GM21528 (cell line): Measurements from ENCODE around the gene HDGFL2.
"Not testable (repeated sequence)": the region's sequence is repeated elsewhere in the genome, so short reads cannot be mapped to it uniquely, and the experiment has no call there.

Source experiments
- ATAC-seq: cut with Tn5 transposase; IDR thresholded peaks from one replicate; pipeline ENCODE4 v1.9.1; 2021; ENCODE audit warnings: mild to moderate bottlenecking, moderate library complexity; ENCODE audit not compliant: unreplicated experiment, low FRiP score

Gene HDGFL2

DNA sequence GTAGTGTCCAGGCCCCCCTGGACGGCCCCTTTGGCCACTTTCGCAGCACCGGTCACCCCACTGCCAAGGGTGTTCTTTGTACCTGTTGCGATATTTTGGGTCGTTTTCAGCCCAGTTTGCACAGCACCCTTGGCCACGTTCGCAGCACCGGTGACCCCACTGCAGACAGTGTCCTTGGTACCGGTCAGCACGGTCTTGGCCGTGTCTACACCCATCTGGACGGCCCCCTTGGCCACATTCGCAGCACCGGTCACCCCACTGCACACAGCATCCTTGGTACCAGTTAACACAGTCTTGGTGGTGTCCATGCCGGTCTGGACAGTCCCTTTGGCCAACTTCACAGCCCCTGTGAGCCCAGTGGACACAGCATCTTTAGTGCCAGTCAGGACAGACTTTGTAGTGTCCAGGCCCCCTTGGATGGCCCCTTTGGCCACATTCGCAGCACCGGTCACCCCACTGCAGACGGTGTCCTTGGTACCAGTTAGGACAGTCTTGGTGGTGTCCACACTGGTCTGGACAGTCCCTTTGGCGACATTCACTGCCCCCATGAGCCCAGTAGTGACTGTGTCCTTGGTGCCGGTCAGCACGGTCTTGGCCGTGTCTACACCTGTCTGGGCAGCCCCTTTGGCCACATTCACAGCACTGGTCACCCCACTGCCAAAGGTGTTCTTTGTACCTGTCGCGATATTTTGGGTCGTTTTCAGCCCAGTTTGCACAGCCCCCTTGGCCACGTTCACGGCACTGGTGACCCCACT is 39.4 kb downstream of the HDGFL2 start:
- ATAC-seq: no peak

DNA sequence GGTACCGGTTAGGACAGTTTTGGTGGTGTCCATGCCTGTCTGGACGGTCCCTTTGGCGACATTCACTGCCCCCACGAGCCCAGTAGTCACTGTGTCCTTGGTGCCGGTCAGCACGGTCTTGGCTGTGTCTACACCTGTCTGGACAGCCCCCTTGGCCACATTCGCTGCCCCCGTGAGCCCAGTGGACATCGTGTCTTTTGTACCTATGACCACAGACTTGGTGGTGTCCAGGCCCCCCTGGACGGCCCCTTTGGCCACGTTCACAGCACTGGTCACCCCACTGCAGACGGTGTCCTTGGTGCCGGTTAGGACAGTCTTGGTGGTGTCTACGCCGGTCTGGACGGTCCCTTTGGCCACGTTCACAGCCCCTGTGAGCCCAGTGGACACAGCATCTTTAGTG is 40.0 kb downstream of the HDGFL2 start:
- no peak for ATAC-seq

DNA sequence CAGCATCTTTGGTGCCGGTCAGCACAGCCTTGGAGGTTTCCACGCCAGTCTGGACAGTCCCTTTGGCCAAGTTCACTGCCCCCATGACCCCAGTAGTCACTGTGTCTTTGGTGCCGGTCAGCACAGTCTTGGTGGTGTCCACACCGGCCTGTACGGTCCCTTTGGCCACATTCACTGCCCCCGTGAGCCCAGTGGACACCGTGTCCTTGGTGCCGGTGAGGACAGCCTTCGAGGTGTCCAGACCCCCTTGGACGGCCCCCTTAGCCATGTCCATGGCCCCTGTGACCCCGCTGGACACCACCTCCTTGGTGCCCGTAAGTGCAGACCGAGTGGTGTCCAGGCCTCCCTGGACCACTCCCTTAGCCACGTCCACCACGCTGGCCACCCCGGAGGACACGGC is 41.2 kb downstream of the HDGFL2 start:
- no peak for ATAC-seq

DNA sequence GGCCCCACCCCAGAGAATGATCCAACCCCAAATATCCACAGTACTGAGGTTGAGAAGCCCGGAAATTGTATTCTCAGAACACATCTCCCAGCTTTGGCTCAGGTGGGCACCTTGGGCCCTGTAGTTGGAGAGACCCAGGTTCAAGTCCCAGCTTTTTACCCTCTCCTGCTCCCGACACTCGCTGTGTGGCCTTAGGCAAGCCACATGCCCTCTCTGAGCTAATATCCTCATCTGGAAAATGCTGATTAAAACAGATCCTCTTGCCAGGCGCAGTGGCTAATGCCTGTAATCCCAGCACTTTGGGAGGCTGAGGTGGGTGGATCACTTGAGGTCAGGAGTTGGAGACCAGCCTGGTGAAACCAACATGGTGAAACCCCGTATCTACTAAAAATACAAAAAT is 43.6 kb downstream of the HDGFL2 start:
- no peak for ATAC-seq

DNA sequence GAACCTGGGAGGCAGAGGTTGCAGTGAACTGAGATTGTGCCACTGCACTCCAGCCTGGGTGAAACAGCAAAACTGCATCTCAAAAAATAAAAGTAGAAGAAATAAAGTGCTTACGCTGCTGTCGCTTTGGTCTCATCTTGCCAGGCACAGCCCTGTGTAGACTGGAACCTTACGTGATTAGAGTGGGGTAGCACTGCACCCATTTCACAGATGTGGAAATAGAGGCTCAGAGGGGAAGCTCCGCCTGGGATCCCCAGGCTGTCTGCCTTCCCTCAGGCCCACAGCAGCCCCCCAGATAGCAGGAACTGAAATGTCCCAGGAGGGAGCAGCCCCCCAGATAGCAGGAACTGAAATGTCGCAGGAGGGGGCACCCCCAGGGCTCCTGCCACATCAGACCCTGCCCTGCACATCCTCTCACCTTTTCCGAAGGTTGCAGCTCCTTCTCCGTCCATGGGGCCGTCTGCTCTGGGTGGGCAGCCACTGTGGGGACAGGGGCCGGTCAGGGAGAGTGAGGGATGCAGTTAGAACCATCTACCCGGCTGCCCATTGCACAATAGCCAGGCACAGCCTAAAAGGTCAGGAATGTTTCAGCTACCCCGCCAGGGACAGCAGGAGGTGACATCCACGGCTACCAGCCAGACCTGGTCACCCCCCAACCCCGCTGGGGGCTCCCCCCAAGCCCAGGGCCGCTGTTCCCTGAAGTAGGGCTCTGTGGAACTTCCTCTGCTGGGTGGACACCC is 44.3 kb downstream of the HDGFL2 start:
- no peak for ATAC-seq

DNA sequence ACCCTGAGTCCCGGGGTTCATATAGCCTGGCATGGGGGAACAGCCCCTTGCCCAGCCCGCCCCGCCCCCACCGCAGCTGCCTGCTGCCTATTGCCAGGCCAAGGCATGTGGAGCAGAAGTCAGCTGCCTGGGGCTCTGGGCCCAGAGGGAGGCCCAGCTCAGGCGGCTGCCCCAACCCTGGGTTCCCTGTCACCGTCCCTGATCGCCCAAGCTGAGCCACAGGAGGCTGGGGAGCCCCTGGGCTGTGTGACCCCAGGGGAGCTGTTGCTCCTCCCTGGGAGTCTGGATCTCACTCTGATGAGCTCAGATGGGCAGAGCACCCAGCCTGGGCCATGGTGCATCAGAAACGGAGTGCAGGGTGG is 44.8 kb downstream of the HDGFL2 start:
- no peak for ATAC-seq

DNA sequence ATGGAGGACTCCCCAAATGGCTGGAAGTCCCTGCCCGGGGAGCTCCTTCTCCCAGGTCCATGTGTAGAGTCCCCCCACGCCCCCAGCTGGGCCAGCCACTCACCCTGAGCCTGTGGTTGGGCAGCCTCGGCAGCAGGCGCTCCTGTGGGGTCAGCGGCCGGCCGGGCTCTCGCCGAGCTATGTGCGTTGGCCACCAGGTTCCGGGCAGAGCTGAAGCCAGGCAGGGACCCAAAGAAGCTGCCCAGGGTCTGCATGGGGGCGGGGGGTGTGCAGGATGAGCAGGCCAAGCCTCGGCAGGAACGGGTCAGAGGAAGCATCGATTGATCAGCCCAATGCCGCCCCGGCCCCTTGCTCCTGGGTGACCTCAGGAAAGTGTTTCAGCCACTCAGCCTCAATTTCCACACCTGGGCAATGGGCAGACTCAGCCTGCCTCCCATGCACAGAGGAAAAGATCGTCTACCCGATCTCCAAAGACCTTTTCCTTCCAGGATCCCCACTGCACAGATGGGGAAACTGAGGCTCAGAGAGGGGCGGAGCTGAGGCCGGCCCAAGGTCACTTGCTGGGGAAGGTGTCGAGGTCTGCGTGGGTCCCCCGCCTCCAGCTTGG is 45.5 kb downstream of the HDGFL2 start:
- no peak for ATAC-seq

DNA sequence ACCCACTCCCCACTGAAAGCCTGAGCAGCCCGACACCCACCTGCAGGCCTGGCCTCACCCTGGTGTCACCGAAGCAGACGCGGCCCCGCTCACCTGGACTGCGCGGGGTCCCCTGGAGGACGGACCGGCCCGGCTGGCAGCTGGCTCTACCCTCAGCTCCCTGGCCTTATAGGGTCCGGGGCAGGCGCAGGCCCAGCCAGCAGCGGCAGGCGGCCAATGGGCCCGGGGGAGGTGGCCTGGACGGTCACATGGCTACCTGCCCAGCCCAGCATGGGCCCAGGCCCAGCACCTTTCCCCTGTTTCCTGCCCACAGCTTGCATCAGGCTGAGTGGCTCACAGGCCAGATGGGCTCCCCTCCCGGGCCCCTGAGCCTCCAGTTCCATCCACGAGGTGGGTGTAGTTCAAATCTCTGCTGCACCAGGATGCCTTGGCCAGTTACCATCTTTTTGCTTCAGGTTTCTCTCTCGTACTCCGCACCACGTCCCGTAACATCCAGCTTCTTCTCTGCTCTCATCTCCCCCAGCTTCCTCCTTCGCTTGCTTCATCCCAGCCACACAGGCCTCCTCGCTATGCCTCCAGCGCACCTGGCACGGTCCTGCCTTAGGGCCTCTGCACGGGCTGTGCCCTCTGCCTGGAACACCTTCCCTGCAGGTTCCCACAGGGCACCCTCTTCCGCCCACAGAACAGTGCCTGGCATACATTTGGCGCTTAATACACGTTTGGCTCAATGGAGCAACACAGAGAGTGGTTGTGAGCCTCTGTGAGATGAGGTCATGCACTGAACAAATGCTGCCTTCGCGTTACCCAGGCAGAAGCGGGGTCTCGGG is 46.5 kb downstream of the HDGFL2 start, which contains the start of gene PLIN4:
Gene PLIN4 (minus strand): TSS at position 142 of the 827 bp plus-strand sequence. CDS start 214 bp downstream, outside the sequence.
- no peak for ATAC-seq

DNA sequence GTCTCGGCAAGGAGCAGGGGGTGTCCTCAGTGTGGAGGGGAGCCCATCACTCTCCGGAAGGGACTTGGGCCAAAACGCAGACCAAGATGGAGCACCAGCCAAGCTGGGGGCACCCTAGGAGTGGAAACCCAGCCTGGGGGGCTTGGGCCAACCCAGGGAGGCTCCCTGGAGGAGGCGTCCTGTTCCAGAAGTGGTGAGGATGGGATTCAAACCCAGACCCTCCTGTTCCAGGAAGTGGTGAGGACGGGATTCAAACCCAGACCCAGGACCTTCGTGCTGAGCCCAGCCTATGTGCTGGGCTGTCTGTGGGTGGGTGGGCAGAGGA is 47.0 kb downstream of the HDGFL2 start:
- no peak for ATAC-seq

DNA sequence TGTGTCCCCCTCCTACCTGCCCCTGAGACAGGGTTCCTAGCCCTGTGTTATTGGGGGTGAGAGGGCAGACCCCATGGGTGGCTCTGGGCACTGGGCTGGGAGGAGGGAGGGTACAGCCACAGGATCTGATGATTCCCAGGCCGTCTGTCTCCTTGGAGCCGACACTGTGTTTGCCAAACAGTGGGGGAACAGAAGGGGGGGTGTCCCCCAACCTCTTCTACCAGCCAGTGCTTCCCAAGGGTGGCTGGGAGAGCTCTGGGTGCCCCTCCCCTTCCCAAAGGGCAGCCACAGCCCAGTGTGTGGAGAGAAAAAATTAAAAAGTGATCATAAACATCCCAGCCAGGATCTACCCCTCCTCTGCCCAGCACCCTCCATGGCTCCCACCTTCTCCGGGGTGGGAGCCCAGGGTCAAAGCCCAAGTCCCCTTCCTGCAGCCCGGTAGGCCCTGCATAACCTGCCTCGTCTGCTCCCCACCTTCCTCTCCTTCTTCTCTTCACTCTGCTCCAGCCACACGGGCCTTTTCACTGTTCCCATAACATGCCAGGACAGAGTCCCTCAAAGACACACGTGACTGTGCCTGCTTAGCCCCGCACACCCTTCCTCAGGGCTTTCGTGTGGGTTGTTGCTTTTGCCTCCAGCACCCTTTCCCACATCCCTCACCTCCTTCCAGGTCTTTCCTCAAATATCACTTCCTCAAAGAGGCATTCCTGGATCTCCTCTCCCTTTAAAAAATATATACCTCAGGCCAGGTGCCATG is 47.6 kb downstream of the HDGFL2 start:
- ATAC-seq: no peak

DNA sequence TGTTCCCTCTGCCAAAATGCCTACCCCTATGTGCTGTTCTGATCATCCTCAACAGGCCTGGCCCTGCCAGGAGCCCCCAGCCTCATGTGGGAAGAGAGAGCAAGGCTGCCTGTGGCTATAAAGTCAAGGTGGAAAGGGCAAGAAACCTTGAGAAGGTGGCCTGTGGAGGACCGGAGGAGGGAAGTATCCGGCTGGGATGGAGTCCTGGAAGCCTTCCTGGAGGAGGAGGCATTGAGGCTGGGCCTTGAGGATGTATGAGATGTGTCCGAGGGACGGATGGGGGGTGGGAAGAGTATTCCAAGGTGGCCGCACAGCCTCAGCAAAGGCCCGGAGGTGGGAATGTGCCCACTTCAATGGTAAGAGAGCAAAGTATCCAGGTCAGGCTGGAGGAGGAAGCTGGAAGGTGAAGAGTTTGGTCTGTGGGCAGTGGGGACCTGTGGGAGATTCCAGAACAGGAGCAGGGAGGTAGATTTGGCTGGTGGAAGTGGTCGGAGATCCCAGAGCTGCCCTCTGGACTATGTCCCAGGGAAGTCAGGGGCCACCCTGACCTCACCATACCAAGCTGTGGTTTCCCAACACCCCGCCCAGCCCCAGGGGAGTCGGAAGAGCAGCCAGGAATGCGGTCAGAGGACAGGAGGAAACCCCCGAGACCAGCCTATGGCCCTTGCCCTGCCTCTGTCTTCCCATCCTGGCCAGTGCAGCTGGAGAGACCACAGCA is 49.2 kb downstream of the HDGFL2 start:
- no peak for ATAC-seq

DNA sequence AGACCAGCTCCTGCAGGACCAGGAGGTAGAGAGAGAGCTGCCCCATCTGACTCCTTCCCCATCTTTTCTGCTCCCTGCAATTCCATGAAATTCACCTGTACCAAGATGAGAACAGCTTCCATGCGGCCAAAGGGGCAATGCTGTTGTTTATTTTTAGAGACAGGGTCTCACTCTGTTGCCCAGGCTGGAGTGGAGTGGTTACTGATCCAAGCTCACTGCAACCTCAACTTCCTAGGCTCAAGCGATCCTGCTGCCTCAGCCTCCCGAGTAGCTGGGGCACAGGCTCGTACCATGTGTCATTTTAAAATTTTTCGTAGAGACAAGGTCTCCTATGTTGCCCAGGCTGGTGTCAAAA is 49.8 kb downstream of the HDGFL2 start:
- ATAC-seq: no peak

DNA sequence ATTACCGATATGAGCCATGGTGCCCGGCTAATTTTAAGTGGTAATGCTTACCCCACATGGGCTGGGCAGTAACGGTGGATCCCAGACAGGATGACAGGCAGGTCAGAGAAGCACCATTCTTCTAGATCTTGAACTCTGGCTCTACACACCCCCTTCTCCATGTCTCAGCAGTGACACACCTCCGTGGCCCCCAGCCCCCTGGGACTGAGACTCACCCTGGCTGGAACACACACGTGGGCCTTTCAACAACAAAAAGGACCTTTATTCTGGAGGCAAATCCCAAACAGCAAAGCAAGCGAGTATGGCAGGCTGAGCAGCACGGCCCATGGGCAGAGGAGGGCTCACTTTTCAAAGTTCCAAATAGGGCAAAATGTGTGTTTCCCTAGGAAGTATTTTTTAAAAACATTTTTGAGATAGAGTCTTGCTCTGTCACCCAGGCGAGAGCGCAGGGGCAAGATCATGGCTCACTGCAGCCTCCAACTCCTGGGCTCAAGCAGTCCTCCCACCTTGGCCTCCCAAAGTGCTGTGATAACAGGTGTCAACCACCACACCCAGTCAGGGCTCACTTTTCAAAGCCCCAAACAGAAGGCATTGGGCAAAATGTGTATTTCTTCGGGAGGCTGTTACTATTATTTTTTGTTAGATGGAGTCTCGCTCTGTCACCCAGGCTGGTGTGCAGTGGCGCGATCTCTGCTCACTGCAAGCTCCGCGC is 50.4 kb downstream of the HDGFL2 start:
- no peak for ATAC-seq

DNA sequence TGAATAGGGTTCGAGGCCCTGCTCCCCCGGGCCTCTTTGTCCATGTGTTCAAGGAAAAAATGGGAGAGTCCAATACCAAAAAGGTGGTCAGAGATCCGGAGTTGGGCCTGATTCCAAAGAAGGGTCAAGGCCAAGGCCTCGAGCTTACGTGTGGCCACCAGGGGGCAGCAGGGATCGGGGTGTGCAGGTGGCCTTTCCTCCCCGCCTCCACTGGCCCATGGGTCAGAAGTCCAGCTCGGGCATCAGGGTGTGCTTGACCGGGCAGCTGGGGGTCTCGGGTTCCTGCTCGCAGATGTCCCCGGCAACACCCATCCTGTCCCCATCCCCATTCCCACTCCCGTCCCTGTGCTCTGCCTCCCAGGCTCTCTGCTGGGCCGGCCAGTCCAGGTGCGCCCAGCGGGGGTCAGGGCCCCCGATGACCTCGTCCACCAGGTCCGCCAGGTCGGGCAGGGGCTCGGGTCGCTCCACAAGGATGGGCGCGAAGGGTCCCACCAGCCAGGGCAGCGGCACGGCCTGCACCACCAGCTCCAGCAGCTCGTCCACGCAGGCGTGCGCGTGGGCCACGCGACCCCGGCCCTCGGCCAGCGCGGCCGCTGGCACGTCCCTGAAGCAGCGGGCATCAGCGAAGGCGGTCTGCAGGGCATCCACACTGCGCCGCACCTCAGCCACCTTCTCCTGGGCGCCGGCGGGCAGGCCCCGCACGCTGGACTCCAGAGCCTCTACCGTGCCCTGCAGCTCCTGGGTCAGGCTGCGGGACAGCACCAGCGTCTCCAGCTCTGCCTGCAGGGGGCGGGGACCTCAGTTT is 51.4 kb downstream of the HDGFL2 start:
- no peak for ATAC-seq

DNA sequence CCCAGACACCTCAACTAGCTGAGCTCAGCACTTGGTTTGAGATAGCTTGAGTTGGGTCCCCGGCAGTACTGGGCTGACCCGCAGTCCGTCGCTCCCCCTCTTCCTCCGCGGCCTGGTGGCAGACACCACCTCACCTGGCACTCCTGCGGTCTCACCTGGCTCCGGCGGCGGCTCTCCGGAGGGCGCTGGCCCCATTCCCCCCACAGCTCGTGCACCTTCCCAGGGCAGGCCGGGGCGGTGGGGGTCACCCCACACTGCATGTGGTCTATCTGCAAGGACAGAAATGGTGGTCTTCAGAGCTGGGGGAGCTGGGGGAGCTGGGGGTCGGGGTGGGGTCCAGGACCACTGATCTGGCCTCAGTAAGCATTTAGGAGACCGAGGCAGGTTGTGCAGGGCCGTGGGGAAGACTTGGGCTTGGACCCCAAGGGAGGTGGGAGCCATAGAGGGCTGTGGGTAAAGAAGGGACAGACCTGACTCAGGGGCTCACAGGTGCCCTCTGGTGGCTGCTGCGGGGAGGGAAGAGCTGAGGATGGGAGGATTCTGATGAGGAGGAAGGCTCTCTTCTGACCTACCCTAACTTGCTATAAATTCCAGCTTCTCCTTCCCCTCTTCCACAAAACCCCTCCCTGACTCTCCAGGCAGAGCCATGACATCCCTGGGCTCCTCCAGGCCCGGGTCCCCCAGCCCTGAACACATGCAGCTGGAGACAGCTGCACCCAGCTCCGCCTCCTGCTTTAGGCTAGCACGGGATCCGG is 52.9 kb downstream of the HDGFL2 start:
- no peak for ATAC-seq

DNA sequence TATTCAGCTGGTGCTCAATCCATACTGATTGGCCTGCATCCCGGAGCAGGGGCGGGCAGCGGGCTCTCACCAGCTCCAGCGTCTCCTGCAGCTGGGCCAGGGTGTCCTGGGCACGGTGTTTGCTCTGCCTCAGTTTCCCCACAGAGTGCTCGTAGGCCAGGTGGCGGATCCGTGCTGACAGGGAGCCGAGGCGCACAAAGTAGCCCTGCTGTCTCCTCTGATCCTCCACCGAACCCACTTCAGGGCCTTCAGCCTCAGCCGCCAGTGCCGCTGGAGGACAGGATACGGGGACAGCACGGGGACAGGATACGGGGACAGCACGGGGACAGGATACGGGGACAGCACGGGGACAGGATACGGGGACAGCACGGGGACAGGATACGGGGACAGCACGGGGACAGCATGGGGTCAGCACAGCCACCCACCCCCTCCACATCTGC is 53.5 kb downstream of the HDGFL2 start:
- ATAC-seq: no peak

DNA sequence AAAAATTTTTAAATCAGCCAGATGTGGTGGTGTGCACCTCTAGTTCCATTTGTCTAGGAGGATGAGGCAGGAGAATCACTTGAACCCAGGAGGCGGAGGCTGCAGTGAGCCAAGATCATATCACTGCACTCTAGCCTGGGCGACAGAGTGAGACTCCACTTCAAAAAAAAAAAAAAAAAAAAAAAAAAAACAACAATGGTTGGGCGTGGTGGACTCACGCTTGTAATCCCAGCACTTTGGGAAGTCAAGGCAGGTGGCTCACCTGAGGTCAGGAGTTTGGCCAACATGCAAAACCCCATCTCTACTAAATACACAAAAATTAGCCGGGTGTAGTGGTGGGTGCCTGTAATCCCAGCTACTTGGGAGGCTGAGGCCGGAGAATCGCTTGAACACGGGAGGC is 55.3 kb downstream of the HDGFL2 start:
- not testable (repeated sequence) for ATAC-seq
